Neural cell (in vitro differentiated cells): ENCODE measurements around the gene ZRANB3. TPM values are rescaled to one million over a fixed set of nuclear protein-coding genes. Genes with fewer than 3 reads are reported as not detected.
"Not testable (repeated sequence)": the region's sequence is repeated elsewhere in the genome, so short reads cannot be mapped to it uniquely, and the experiment has no call there.

ENCODE experiments used
- H2AFZ ChIP-seq: fragments of 200-600, 300-800 bp; sonication (generic), shearing (Covaris generic); 2 replicates; pipeline ENCODE4 v1.6.0; 2014; ENCODE audit warnings: low read depth, mild to moderate bottlenecking, antibody characterized with exemption, low read length, moderate library complexity
- H3F3A ChIP-seq: fragments of 200-600 bp; shearing (Covaris generic); 2 replicates; pipeline ENCODE4 v1.6.1; 2016; ENCODE audit warnings: mild to moderate bottlenecking, moderate library complexity, mixed read lengths, antibody characterized with exemption, low read length; ENCODE audit not compliant: insufficient read depth, poor library complexity, severe bottlenecking
- H3K27ac ChIP-seq: fragments of 200-600, 300-800 bp; sonication (generic), shearing (Covaris generic); 2 replicates; pipeline ENCODE4 v1.5.1; 2014; ENCODE audit warnings: mild to moderate bottlenecking, low read length, moderate library complexity
- H3K27me3 ChIP-seq: fragments of 300-800, 200-600 bp; sonication (generic), shearing (Covaris generic); 2 replicates; pipeline ENCODE4 v1.6.0; 2014; ENCODE audit warnings: mild to moderate bottlenecking, low read depth, low read length, moderate library complexity; ENCODE audit not compliant: insufficient read depth
- H3K36me3 ChIP-seq: fragments of 300-800, 200-600 bp; sonication (generic), shearing (Covaris generic); 2 replicates; pipeline ENCODE4 v1.5.1; 2014; ENCODE audit warnings: mild to moderate bottlenecking, antibody characterized with exemption, low read length, moderate library complexity; ENCODE audit not compliant: insufficient read depth
- H3K4me2 ChIP-seq: fragments of 300-800, 200-600 bp; sonication (generic), shearing (Covaris generic); 2 replicates; pipeline ENCODE4 v1.6.0; 2014; ENCODE audit warnings: mild to moderate bottlenecking, low read length
- H3K4me3 ChIP-seq: fragments of 300-800, 200-600 bp; sonication (generic), shearing (Covaris generic); 2 replicates; pipeline ENCODE4 v1.5.1; 2014; ENCODE audit warnings: mild to moderate bottlenecking, low read length, moderate library complexity
- H3K79me2 ChIP-seq: fragments of 200-600 bp; shearing (Covaris generic); replicated peaks from 2 replicates; pipeline ENCODE4 v1.6.0; 2014; ENCODE audit warnings: mild to moderate bottlenecking, low read length, moderate library complexity; ENCODE audit not compliant: insufficient read depth
- H3K9ac ChIP-seq: fragments of 300-800, 200-600 bp; sonication (generic), shearing (Covaris generic); 2 replicates; pipeline ENCODE4 v1.6.1; 2016; ENCODE audit warnings: mild to moderate bottlenecking, low read length, mixed read lengths
- H3K9me2 ChIP-seq: fragments of 200-600 bp; shearing (Covaris generic); 2 replicates; pipeline ENCODE4 v1.6.1; 2016; ENCODE audit warnings: mild to moderate bottlenecking, low read length, mixed read lengths; ENCODE audit not compliant: insufficient read depth
- H3K9me3 ChIP-seq: fragments of 200-600, 300-800 bp; sonication (generic), shearing (Covaris generic); 2 replicates; pipeline ENCODE4 v1.6.1; 2016; ENCODE audit warnings: mild to moderate bottlenecking, mixed run types, low read length, moderate library complexity, mixed read lengths
- H4K20me1 ChIP-seq: fragments of 200-600 bp; shearing (Covaris generic); 2 replicates; pipeline ENCODE4 v1.6.1; 2016; ENCODE audit warnings: mild to moderate bottlenecking, mixed run types; ENCODE audit not compliant: insufficient read depth
- EP300 ChIP-seq: fragments of 450-650 bp; conservative IDR thresholded peaks from 2 replicates; pipeline ENCODE4 v1.6.1; 2014; ENCODE audit warnings: antibody characterized with exemption, mild to moderate bottlenecking, moderate library complexity; ENCODE audit not compliant: poor library complexity, severe bottlenecking
- EZH2 ChIP-seq: fragments of 200-600, 300-800 bp; shearing (Covaris generic), sonication (generic); IDR thresholded peaks from 2 replicates; pipeline ENCODE4 v1.6.1; 2014; ENCODE audit warnings: antibody characterized with exemption, low read length, borderline replicate concordance, mild to moderate bottlenecking; ENCODE audit not compliant: insufficient read depth, poor library complexity, severe bottlenecking
- MXI1 ChIP-seq: fragments of 450-650 bp; conservative IDR thresholded peaks from 2 replicates; pipeline ENCODE4 v1.6.1; 2014; ENCODE audit warnings: antibody characterized with exemption, mild to moderate bottlenecking; ENCODE audit not compliant: poor library complexity, severe bottlenecking
- POLR2AphosphoS5 ChIP-seq: IDR thresholded peaks from 2 replicates; pipeline ENCODE4 v1.6.1; 2012
- SMC3 ChIP-seq: fragments of 450-650 bp; conservative IDR thresholded peaks from 2 replicates; pipeline ENCODE4 v1.6.1; 2014; ENCODE audit warnings: antibody characterized with exemption, mild to moderate bottlenecking, moderate library complexity; ENCODE audit not compliant: poor library complexity
- TAF1 ChIP-seq: IDR thresholded peaks from 2 replicates; pipeline ENCODE4 v1.6.1; 2012; ENCODE audit warnings: low read depth
- polyA plus RNA-seq: library from polyadenylated mRNA; depleted of rRNA; stranded (reverse); fragments of >200 nt; gene quantifications from 2 replicates; pipeline ENCODE4 v1.2.3, GENCODE V29; 2014
- TF ChIP-seq, protein P1 (sequence below): fragments of 450-650 bp; IDR thresholded peaks from 2 replicates; pipeline ENCODE4 v1.5.1; 2014; ENCODE audit warnings: antibody characterized with exemption, mild to moderate bottlenecking, moderate library complexity; ENCODE audit not compliant: poor library complexity, severe bottlenecking

The ZRANB3 gene
- polyA plus RNA-seq, 1 donor from 2014 or later = 3.5 TPM

DNA sequence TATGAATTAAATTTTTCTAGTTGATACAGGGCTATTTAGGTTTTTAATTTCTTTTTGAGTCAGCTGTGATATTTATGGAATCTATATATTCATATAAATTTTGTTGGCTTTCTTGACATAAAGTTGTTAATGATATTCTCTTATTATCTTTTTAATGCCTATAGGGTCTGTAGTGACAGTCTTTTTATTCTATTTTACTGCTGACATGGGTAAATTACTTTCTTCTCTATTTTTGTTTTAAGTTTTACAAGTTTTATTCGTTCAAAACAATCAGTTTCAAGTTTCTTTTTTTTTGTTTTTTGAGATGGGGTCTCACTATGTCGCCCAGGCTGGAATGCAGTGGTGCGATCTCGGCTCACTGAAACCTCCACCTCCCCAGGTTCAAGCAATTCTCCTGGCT, 226.3 kb downstream of the ZRANB3 start:
- no peaks in the 10 kb centered on the region for H4K20me1 ChIP-seq
- no peaks in the 10 kb centered on the region for H3K9me2 ChIP-seq
- H3K36me3 ChIP-seq = no peaks in the 10 kb centered on the region
- no peaks in the 10 kb centered on the region for H3K27me3 ChIP-seq
- H3F3A ChIP-seq = no peaks in the 10 kb centered on the region
- no peak for TF ChIP-seq EZH2
- TF ChIP-seq POLR2AphosphoS5 = no peak
- no peak for TF ChIP-seq SMC3
- no peak for TF ChIP-seq TAF1
- TF ChIP-seq EP300 = no peak
- TF ChIP-seq, protein P1, sequence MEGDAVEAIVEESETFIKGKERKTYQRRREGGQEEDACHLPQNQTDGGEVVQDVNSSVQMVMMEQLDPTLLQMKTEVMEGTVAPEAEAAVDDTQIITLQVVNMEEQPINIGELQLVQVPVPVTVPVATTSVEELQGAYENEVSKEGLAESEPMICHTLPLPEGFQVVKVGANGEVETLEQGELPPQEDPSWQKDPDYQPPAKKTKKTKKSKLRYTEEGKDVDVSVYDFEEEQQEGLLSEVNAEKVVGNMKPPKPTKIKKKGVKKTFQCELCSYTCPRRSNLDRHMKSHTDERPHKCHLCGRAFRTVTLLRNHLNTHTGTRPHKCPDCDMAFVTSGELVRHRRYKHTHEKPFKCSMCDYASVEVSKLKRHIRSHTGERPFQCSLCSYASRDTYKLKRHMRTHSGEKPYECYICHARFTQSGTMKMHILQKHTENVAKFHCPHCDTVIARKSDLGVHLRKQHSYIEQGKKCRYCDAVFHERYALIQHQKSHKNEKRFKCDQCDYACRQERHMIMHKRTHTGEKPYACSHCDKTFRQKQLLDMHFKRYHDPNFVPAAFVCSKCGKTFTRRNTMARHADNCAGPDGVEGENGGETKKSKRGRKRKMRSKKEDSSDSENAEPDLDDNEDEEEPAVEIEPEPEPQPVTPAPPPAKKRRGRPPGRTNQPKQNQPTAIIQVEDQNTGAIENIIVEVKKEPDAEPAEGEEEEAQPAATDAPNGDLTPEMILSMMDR = no peak
- no peaks in the 10 kb centered on the region for H3K79me2 ChIP-seq
- H2AFZ ChIP-seq = no peak overlapping the region
- no peak overlapping the region for H3K9ac ChIP-seq
- no peak overlapping the region for H3K4me3 ChIP-seq
- H3K9me3 ChIP-seq = no peaks in the 10 kb centered on the region
- H3K4me2 ChIP-seq = no peak overlapping the region
- no peak overlapping the region for H3K27ac ChIP-seq

GRCh38 chr2:135299658-135300244, 231.3 kb downstream of the ZRANB3 start:
- TF ChIP-seq TAF1 (no peak), POLR2AphosphoS5 (no peak), MXI1 (no peak)
- H3K27me3 ChIP-seq = no peaks in the 10 kb centered on the region
- no peaks in the 10 kb centered on the region for H3K79me2 ChIP-seq
- no peak overlapping the region for H3K4me2 ChIP-seq
- no peaks in the 10 kb centered on the region for H3K36me3 ChIP-seq
- no peaks in the 10 kb centered on the region for H3K9me3 ChIP-seq
- no peaks in the 10 kb centered on the region for H3F3A ChIP-seq
- H3K4me3 ChIP-seq = no peak overlapping the region
- no peaks in the 10 kb centered on the region for H3K9me2 ChIP-seq
- no peak overlapping the region for H3K27ac ChIP-seq
- no peaks in the 10 kb centered on the region for H4K20me1 ChIP-seq
- H3K9ac ChIP-seq = no peak overlapping the region
- no peak overlapping the region for H2AFZ ChIP-seq

DNA sequence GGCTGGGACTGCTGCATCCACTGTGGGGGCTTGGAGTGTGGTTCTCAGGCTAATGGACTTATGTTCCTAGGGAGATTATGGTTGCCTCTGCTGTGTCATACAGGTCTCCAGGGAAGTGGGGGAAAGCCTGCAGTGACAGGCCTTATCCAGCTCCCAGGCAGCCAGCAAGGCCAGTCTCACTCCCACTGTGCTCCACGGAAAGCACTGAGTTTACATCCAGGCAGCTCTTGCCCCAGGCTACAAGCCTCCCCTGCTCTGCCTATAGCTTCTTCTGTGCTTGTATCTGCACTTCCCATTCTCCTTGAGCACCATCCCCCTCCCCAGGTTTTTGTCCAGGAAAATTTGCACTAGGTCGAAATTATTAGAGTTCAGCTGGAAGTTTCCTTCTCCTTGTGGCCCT, 231.9 kb downstream of the ZRANB3 start:
- Histone ChIP-seq H3K36me3 (no peaks in the 10 kb centered on the region), H3K27ac (no peak overlapping the region), H3K4me3 (no peak overlapping the region), H3K4me2 (no peak overlapping the region), H2AFZ (no peak overlapping the region), H3K9me2 (no peaks in the 10 kb centered on the region), H3K79me2 (no peaks in the 10 kb centered on the region), H3F3A (no peaks in the 10 kb centered on the region), H3K27me3 (no peaks in the 10 kb centered on the region), H4K20me1 (no peaks in the 10 kb centered on the region), H3K9ac (no peak overlapping the region), H3K9me3 (no peaks in the 10 kb centered on the region)
- TF ChIP-seq SMC3 = no peak
- no peak for TF ChIP-seq POLR2AphosphoS5
- TF ChIP-seq EP300 = no peak

DNA sequence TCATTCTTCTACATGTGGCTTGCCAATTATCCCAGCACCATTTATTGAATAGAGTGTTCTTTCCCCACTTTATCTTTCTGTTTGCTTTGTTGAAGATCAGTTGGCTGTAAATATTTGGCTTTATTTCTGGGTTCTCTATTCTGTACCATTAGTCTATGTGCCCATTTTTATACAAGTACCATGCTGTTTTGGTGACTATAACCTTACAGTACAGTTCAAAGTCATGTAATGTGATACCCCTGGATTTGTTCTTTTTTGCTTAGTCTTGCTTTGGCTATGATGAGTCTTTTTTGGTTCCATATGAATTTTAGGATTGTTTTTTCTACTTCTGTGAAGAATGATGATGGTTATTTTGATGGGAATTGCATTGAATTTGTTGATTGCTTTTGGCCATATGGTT, 243.9 kb downstream of the ZRANB3 start:
- not testable (repeated sequence) for H3K79me2 ChIP-seq, H3K27me3 ChIP-seq, H4K20me1 ChIP-seq, H3K27ac ChIP-seq, H3F3A ChIP-seq, H3K4me3 ChIP-seq, H3K9me2 ChIP-seq, H3K36me3 ChIP-seq, H3K4me2 ChIP-seq, H3K9me3 ChIP-seq, H2AFZ ChIP-seq, H3K9ac ChIP-seq
